ENCODE measurements around the gene C19orf38.

- TF ChIP-seq CTCF (IDR thresholded peaks at IDR 0.05; ENCODE audit: low read depth, low read length, missing input control): no peak
- no peak for TF ChIP-seq RAD21 (IDR thresholded peaks at IDR 0.05)
- no peak for TF ChIP-seq JUND (IDR thresholded peaks at IDR 0.05)
Measured at GRCh38 chr19:10908380-10908960, 60.3 kb downstream of the C19orf38 start.
